Spleen (tissue), 11 donors: ENCODE data around the gene KMT5C. TPM values are rescaled to one million over a fixed set of nuclear protein-coding genes. Genes with fewer than 3 reads are reported as not detected.

ENCODE experiments used
- DNase-seq: peaks from one replicate; pipeline ENCODE4 v3.0.0-alpha.2; 2020
- H3K27ac ChIP-seq, 8 donors: fragments of 200-600 bp; sonication (generic) in 7 of 8; 1 replicate in 4 of 8; 2 replicates in 4 of 8; pipeline versions ENCODE4 v1.5.0 to v1.8.0; 2016 to 2021; ENCODE audit warnings: inconsistent platforms in 4 of 8, mild to moderate bottlenecking in 4 of 8, moderate library complexity in 1 of 8
- H3K27me3 ChIP-seq, 7 donors: fragments of 200-600 bp; sonication (generic) in 6 of 7; replicated peaks in 1 of 7; 1 replicate in 4 of 7; 2 replicates in 3 of 7; pipeline versions ENCODE4 v1.5.0 to v1.8.0; 2016 to 2021; ENCODE audit warnings: inconsistent platforms in 3 of 7, mild to moderate bottlenecking in 1 of 7
- H3K36me3 ChIP-seq, 6 donors: fragments of 200-600 bp; sonication (generic) in 5 of 6; 1 replicate in 4 of 6; 2 replicates in 2 of 6; pipeline versions ENCODE4 v1.5.0 to v1.8.0; 2016 to 2021; ENCODE audit warnings: inconsistent platforms in 2 of 6
- H3K4me1 ChIP-seq, 6 donors: fragments of 200-600 bp; sonication (generic) in 5 of 6; 1 replicate in 3 of 6; 2 replicates in 3 of 6; pipeline versions ENCODE4 v1.5.0 to v1.8.0; 2016 to 2021; ENCODE audit warnings: inconsistent platforms in 3 of 6
- H3K4me3 ChIP-seq, 8 donors: fragments of 200-600 bp; sonication (generic) in 7 of 8; 1 replicate in 4 of 8; 2 replicates in 4 of 8; pipeline versions ENCODE4 v1.5.0 to v1.8.0; 2016 to 2021; ENCODE audit warnings: inconsistent platforms in 4 of 8, mild to moderate bottlenecking in 4 of 8, moderate library complexity in 2 of 8
- H3K9me3 ChIP-seq, 8 donors: fragments of 200-600 bp; sonication (generic) in 7 of 8; 1 replicate in 4 of 8; 2 replicates in 4 of 8; pipeline versions ENCODE4 v1.5.0 to v1.8.0; 2016 to 2021; ENCODE audit warnings: inconsistent platforms in 4 of 8
- CTCF ChIP-seq, 11 experiments: fragments of 200-600 bp in 7 of 11; fragments of 450-650 bp in 4 of 11; sonication (generic) in 4 of 11; IDR thresholded peaks in 8 of 11; conservative IDR thresholded peaks in 3 of 11; 1 replicate in 7 of 11; 2 replicates in 4 of 11; pipeline versions ENCODE4 v1.4.0 to v1.8.0; 2016 to 2021; ENCODE audit warnings: antibody characterized with exemption in 11 of 11, inconsistent platforms in 4 of 11, mild to moderate bottlenecking in 1 of 11
- POLR2A ChIP-seq, 3 donors: fragments of 450-650 bp; IDR thresholded peaks; one replicate each; pipeline ENCODE4 v1.5.1; 2017; ENCODE audit warnings: antibody characterized with exemption in 3 of 3, mild to moderate bottlenecking in 1 of 3
- POLR2AphosphoS5 ChIP-seq, 3 donors: sonication (generic); formaldehyde crosslinking; IDR thresholded peaks; one replicate each; pipeline ENCODE4 v1.5.1; 2017; ENCODE audit warnings: antibody characterized with exemption in 3 of 3
- WGBS, 5 donors: extraction: QIAGEN DNeasy Blood & Tissue Kit in 3 of 5; methylation state at CpG; one replicate each; pipeline versions ENCODE4 v1.1.5 to v1.1.7; 2013 to 2018; 5-methylcytosine and 5-hydroxymethylcytosine counted together
- intact Hi-C: fragments of 100-400 bp; cut with DNase I; formaldehyde crosslinking; loops from one replicate; pipeline ENCODE4 v1.15.0; 2023; ENCODE audit warnings: low total_unique reads
- polyA plus RNA-seq, 3 donors: library from polyadenylated mRNA; stranded (reverse); fragments of 200-250 nt; gene quantifications; one replicate each; pipeline ENCODE4 v1.2.1, GENCODE V29; 2013
- total RNA-seq, 7 donors: library from RNA; depleted of rRNA in 3 of 7; stranded (reverse); fragments of >200 nt in 3 of 7; fragmentation: NEBNext Ultra II Directional in 4 of 7; extraction: Animal tissue kit (Norgen Biotek cat#: 25700) in 4 of 7; gene quantifications; one replicate each; pipeline versions ENCODE4 v1.1.0 to v1.2.1, GENCODE V29; 2016 to 2021
- donor health status: healthy with polysubstance abuse.
- donor health status: DM: no; HTN: no; CAD: no; lungs with moderate emphysema.
- donor health status: DM: no; HTN: no; CAD: no.
- donor health status: Bipolar disorder and iron deficiency.
- donor health status: healthy.
- donor health status: DM: no; HTN: no; CAD: no.
- donor health status: DM: yes; HTN: yes; CAD: no.

KMT5C gene
- total and polyA plus RNA-seq, 10 donors, result 5.7 to 18.1 (median 12.2) TPM

GRCh38 chr19:55311397-55311796 lies 28.3 kb upstream of the KMT5C start:
- no peak for DNase-seq
- no peak for TF ChIP-seq POLR2A (IDR thresholded peaks at IDR 0.05)
- TF ChIP-seq POLR2AphosphoS5 (IDR thresholded peaks at IDR 0.05), result no peak
- TF ChIP-seq CTCF (IDR thresholded peaks at IDR 0.05 in 8 of 11, conservative IDR thresholded peaks at IDR 0.05 in 3 of 11), result no peak
- Histone ChIP-seq H3K4me3 (no peak overlapping the region), H3K9me3 (peaks cover 0 to 6% (median 0%) of the 10 kb centered on the region in 8 donors), H3K36me3 (peaks cover 0 to 12% (median 0%) of the 10 kb centered on the region in 6 donors), H3K4me1 (no peaks in the 10 kb centered on the region), H3K27ac (no peak overlapping the region), H3K27me3 (no peaks in the 10 kb centered on the region)
- WGBS, 5 donors, result 73 to 90% (median 83%) methylated on average over 2 to 9 of the region's 9 CpGs
- intact Hi-C loops, result no loop called here

- Histone ChIP-seq H3K27ac (no peak overlapping the region), H3K27me3 (no peaks in the 10 kb centered on the region), H3K4me3 (no peak overlapping the region), H3K36me3 (peaks cover 0 to 8% (median 0%) of the 10 kb centered on the region in 6 donors), H3K9me3 (peaks cover 0 to 6% (median 0%) of the 10 kb centered on the region in 8 donors), H3K4me1 (no peaks in the 10 kb centered on the region)
- no peak for DNase-seq
- WGBS, 5 donors, result 86 to 93% (median 90%) methylated on average over 8 to 18 of the region's 18 CpGs
- intact Hi-C loops, result no loop called here
- no peak for TF ChIP-seq POLR2AphosphoS5 (IDR thresholded peaks at IDR 0.05)
- no peak for TF ChIP-seq POLR2A (IDR thresholded peaks at IDR 0.05)
- no peak for TF ChIP-seq CTCF (IDR thresholded peaks at IDR 0.05 in 8 of 11, conservative IDR thresholded peaks at IDR 0.05 in 3 of 11)
These were observed 27.9 kb upstream of the KMT5C start for GRCh38 chr19:55311797-55312196.

- no peaks in the 10 kb centered on the region for H3K4me1 ChIP-seq
- TF ChIP-seq CTCF (IDR thresholded peaks at IDR 0.05 in 8 of 11, conservative IDR thresholded peaks at IDR 0.05 in 3 of 11) (no peak), POLR2A (IDR thresholded peaks at IDR 0.05) (no peak), POLR2AphosphoS5 (IDR thresholded peaks at IDR 0.05) (peak in 1 of 3 donors; percentile 31)
- no peak overlapping the region for H3K27ac ChIP-seq
- no peak overlapping the region for H3K4me3 ChIP-seq
- intact Hi-C loops, result no loop called here
- H3K9me3 ChIP-seq, result peaks cover 0 to 6% (median 0%) of the 10 kb centered on the region in 8 donors
- peaks cover 0 to 7% (median 0%) of the 10 kb centered on the region in 6 donors for H3K36me3 ChIP-seq
- 83 to 87% (median 85%) methylated on average over 37 to 47 of the region's 47 CpGs for WGBS, 5 donors
- no peaks in the 10 kb centered on the region for H3K27me3 ChIP-seq
- no peak for DNase-seq
These were observed 26.8 kb upstream of the KMT5C start for GRCh38 chr19:55312621-55313512.

GRCh38 chr19:55314396-55314795 lies 25.3 kb upstream of the KMT5C start:
- WGBS, 5 donors, result 85 to 93% (median 90%) methylated on average over 8 of the region's 8 CpGs
- TF ChIP-seq CTCF (IDR thresholded peaks at IDR 0.05 in 8 of 11, conservative IDR thresholded peaks at IDR 0.05 in 3 of 11), result no peak
- no peak for TF ChIP-seq POLR2AphosphoS5 (IDR thresholded peaks at IDR 0.05)
- no peak for TF ChIP-seq POLR2A (IDR thresholded peaks at IDR 0.05)
- H3K36me3 ChIP-seq, result peaks cover 0 to 4% (median 0%) of the 10 kb centered on the region in 6 donors
- H3K27ac ChIP-seq, result no peak overlapping the region
- H3K9me3 ChIP-seq, result peaks cover 0 to 2% (median 0%) of the 10 kb centered on the region in 8 donors
- DNase-seq, result no peak
- no peaks in the 10 kb centered on the region for H3K4me1 ChIP-seq
- no peaks in the 10 kb centered on the region for H3K27me3 ChIP-seq
- intact Hi-C loops, result no loop called here
- H3K4me3 ChIP-seq, result no peak overlapping the region
